NCI-H146 (cell line): ENCODE measurements around the gene MT3.
A peak's percentile ranks its signal among the peaks of the same experiment; 100 is the strongest.
"Not testable (repeated sequence)": the region's sequence is repeated elsewhere in the genome, so short reads cannot be mapped to it uniquely, and the experiment has no call there.

Source experiments
- DNase-seq: peaks from one replicate; lab custom pipeline; 2025; lab: John Stamatoyannopoulos, UW

Gene MT3

DNA sequence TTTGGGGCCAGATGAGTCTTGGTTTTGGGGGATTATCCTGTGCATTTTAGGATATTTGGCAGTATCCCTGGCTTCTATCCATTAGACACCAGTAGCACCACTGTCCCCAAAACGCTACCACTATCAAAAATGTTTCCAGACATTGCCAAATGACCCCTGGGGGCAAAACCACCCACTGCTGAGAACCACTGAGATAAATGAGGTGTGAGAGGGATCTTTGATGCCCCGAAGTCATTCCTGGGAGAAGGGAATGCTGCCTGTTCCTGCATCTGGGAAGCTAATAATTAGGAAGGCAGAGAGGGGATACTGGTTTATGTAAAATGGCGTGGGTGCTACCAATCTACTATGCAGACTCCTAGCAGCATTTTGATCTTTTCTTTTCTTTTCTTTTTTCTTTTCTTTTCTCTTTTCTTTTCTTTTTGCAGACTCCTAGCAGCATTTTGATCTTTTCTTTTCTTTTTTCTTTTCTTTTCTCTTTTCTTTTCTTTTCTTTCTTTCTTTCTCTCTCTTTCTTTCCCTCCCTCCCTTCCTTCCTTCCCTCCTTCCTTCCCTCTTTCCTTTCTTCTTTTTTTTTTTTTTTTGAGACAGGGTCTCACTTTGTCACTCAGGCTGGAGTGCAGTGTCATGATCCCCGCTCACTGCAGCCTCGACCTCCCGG, 8.8 kb upstream of the MT3 start:
- DNase-seq, result no peak

DNA sequence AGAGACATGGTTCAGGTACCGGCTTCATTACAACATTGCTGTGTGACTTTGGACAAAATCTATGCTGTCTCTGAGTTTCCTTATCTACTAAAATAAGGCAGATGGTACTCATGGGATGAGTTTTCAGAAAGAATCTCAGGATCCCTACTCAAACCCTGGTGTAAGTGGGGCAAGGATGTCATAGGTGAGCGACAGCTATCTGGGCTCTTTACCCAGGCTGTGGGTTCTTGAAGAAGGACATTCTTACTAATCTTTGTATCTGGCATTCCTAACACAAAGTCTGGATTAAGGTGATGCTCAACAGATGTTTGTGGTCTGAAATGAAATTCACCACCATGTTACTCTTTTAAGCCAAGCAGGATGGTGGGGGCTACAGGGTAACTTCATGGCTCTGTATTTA, 6.4 kb upstream of the MT3 start:
- DNase-seq, result not testable (repeated sequence)

DNA sequence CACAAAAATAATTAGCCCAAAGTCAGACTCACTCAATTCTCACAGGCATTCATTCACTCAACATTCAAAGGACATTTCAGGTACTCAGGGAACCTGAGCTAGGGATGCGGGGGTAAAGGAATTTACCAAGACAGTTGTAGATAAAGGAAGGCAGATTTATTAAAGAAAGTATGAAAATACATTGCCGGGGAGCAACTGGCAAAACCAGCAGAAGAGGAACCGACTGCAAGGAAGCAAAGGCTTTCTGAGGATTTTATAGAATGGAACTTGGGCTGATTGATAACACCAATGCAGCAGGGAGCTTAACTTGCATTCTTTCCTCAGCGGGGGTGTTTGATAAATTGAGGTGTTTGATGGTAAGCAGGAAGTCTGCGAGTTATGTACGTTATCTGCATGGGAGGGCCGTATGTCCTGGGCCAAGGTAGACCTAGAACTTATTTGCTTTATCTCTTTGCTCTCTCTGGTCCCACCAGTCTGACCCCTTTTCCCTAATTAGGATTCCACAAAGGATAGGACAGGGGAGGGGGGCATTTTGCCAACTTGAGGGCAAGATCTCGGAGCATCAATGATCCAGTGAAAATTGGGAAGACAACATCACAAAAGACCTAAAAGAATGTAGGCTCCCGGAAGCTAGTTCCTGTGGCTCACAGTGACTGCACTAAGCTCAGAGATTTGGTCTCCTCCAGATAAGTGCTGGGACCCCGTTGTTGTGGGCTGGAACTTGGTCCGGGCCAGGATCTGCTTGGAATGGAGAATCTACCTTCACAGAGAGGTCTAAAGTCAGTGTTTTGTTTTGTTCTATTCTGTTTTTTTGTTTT, 5.8 kb upstream of the MT3 start:
- DNase-seq, result no peak

DNA sequence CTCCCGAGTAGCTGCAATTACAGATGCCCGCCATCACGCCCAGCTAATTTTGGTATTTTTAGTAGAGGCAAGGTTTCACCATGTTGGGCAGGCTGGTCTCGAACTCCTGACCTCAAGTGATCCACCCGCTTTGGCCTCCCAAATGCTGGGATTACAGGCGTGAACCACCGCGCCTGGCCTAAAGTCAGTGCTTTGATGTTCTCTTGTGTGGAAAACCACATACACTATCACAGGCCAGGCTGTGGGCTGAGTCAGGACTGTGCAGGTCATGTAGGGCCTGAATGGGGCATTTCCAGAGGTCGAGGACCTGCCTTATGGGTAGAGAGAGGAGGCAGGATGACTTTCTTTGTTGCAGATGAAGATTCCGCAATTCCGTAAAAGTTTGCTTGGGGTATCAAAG, 5.1 kb upstream of the MT3 start:
- no peak for DNase-seq

DNA sequence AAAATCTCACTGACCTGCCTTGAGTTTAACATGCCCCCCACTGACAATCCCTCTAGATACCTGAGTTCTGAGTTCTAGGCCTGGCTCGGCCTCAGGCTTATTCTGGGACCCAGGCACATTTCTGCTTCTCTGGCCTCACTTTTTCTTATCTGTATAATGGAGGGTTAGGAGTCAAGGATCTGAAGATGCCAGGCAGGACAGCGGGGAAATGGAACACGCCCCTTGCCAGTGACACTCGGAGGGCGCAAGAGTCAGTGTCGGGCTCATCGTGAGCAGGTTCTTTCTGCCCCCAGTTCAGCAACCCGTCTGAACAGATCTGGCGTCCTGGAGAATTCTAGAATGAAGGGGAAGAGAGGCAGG, 567 bp upstream of the MT3 start:
- DNase-seq, result no peak

DNA sequence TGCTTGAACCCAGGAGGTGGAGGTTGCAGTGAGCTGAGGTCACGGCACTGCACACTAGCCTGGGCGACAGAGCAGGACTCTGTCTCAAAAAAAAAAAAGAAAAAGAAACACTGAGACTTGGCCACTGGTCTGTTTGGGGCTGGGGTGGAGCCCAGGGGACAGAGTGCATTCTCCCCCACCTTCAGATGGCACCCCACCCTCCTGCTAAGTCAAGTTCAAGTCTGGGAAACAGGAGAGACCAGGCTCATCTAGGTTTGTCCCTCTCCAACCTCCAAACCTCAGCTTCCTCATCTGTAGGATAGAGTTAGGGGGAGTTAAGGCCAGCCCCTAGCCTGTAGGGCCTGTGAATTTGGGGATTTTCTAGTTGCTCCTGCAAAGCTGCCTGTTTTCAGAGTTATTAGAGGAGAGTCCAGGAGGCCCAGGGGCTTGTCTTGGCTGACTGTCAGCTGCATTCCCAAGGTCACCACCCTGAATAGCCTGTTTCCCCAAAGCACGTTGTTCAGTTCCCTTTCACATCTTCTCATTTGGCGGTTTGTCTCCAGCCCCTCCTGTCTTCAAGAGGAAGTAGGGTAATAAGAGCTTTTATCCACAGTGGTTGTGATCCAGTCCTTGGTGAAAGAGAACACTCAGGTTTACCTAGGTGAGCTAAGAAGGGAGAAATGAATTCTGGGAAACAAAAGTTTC, 2.2 kb downstream of the MT3 start:
- no peak for DNase-seq

DNA sequence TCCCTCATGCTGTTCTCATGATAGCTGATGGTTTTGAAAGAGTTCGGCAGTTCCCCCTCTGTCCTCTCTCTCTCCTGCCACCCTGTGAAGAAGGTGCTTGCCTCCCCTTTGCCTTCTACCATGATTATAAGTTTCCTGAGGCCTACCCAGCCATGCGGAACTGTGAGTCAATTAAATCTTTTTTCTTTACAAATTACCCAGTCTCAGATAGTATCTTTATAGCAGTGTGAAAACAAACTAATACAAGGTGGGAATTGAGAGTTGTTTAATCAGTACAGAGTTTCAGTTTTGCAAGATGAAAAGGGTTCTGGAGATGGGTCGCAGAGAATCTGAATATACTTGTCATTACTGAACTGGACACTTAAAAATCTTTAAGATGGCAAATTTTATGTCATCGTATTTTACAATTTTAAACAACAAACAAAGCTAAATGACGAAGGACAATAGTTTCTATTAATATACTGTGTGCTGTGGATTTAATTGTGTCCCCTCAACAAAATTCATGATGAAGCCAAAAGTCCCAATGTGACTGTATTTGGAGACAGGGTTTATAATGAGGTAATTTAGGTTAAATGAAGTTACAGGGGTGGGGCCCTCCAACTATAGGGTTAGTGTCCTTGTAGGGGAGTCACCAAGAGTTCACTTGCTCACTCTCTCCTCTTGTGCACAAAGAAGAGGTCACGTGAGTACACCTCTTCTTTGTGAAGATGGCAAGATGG, 4.4 kb downstream of the MT3 start:
- no peak for DNase-seq

DNA sequence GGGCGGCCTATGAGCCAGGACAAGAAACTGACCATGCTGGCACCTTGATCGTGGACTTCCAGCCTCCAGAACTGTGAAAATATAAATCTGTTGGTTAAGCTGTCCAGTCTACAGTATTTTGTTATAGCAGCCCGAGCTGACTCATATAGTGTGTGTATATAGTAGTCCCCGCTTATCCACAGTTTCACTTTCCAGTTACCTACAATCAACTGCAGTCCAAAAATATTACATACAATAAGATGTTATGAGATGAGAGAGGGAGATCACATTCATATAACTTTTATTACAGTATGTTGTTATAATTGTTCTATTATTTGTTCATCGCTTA, 4.9 kb downstream of the MT3 start:
- no peak for DNase-seq

DNA sequence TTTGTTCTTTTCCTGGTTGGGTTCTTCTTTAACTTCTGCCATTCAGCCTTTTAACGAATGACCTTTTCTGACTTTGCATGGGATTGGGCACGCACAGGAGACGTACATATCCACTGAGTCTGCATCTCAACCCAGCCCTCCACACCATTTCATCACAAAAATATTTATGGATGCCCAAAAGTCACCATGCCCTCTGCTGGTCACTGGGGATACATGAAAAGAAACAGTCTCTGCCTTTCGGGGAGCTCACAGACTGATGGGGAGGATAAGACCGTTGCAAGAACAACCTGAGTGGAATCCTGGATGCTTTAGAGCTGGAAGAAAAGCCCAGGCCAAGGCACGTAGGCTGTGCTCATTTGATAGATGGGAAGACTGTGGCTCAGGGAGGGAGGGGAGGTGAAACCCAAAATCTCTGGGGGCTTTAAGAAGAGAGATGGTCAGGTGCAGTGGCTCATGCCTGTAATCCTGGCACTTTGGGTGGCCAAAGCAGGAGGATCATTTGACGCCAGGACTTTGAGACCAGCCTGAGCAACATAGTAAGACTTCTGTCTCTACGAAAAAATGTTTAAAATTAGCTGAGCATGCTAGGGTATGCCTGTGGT, 11.2 kb downstream of the MT3 start:
- peak; percentile 42 for DNase-seq

DNA sequence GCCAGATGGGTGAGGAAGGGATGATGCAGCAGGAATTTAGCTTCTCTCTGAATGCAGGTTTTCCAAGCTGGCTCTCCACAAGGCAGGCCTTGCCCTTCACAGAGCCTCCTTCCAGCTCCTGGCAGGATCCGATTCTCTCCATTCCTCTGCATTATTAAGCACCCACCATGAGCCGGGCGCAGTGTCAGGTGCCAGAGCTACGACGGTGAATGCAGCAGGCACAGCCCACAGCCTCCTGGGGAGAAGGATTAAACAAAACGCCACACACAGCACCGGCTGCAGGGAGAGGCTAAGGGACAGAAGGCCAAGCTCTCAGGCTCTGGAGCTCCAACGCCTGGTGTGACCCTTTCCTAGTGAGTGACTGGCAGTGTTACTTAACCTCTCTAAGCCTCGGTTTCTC, 12.0 kb downstream of the MT3 start:
- peak; percentile 47 for DNase-seq

DNA sequence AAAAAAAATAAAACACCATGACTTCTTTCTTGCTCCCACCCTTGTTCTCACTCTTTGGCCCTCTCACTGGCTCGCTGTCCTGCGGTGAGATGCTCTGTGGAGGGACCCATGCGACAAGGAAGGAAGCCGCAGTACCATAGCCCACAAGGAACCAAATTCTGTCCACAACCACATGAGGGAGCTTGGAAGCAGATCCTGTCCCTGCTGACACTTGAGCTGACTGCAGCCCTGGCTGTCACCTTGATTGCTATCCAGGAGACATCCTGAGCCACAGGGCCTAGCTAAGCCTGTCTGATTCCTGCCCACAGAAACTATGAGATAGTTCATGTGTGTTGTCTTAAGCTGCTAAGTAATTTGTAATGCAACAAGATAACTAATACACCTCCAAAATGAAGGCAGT, 14.3 kb downstream of the MT3 start:
- peak; percentile 42 for DNase-seq

DNA sequence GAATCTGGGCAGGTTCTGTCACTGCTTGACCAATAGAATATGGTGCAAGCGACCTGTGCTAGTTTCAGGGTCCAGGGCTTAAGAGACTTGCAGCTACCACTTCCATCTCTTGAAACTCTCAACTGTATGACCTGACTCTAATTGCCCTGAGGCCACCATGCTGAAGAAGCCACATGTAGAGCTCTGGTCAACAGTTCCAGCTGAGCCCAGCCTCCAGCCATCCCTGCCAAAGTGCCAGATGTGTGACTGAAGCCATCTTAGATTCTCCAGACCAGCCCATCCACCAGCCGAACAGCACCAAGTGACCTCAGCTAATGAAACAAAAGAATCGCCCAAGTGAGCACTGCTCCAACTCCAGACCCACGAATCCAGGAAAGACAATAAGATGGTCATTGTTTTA, 15.6 kb downstream of the MT3 start:
- no peak for DNase-seq

DNA sequence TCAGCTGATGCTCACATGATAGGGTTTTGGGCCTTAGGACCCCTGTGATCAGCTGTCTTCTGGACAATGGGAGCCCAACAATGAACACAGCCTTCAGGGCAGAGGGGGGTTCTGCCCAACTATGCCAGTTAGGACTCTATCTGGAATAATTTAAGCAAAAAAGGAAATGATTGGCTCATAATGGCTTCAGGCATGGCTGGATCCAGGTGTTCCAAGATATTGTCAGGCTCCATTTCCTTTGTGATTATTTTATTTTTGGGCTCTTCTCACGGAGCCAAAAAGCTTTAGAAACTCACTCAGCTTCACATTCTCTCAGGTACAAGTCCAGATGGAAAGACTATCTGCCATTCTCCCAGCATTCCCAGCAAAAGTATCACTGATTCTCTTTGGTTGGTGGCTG, 16.1 kb downstream of the MT3 start:
- no peak for DNase-seq

DNA sequence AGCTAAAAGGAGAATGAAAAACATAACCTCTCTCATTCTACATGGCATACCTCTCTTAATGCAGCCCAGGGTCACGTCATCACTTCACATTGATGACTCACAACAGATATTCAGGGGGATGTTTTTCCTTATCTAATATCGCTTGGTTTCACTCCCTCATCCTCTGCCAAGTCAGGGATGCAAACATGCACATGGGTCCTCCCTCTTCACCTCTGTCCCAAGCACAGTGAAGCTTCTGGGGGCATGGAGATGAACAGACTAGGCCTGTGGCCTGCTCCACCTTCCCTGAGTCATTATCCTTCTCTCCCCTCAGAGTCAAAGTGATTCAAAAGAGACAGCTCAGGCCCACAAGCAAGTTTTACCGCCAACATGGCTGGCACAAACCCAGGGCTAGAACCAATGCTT, 16.7 kb downstream of the MT3 start:
- no peak for DNase-seq

DNA sequence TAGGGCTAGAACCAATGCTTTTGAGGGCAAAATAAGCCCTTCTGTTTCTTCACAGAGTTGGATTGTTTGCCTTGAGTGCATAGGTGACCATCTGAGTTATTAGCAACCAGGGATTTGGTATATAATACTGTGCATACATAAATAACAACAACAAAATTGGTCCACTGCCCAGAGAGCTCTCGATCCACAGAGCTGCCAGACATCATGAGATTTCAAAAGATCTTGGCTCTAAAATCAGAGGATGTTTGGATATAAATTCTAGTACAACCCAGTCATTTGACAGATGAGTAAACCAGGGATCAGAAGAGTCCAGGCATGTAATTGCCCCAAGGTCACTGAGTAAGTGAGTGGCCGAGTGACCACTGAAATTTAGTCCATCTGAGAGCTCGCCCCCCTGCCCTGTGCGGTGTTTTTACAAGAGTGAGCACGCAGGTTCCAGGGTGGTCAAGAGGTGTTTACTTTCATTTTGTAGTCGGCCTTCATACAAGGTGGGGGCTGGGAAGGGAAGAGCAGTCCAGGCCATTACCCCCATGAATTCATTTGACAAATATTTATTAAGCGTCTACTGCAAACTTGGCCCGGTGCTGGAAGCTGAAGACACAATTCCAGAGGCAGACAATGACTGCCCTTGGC, 17.3 kb downstream of the MT3 start:
- DNase-seq, result no peak

DNA sequence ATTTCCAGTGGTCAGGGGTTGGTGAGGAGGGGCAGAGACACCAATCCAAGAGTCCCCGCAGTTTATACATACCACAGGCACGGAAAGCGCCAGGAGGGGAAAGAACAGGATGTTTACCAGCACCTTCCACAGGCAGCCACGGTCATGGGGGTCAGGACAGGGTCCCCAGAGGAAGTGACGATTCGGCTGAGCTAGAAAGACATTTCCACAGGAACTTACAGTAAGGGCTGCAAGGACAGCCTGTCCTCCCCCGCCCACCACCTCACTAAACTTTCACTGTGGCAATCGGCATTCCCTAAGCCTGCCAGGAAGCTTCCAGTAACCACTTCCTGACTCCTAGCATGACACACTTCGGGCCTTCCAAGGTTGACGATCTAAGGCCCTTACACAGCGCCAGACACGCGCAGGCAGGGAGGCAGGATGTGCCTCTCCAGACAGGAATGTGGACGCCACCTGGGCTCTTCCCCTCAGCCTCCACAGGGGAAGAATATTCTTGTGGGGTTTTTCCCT, 17.8 kb downstream of the MT3 start:
- no peak for DNase-seq

DNA sequence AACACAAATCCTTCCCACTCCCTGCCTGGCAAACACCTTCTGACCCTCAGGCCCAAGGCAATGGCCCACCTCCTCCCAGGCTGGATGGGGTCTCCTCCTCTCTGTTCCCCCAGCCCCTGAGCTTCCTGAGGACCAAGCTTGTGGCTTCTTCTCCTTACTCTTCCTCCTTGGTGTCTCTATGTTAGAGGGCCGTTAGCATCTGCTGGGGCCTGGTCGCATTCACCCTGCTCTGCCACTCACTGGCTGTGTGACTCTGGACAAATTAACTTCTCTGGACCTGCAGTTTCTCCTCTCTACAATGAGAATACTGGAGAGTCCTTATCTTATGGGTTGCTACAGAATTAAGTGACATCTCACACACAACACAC, 18.3 kb downstream of the MT3 start:
- no peak for DNase-seq

DNA sequence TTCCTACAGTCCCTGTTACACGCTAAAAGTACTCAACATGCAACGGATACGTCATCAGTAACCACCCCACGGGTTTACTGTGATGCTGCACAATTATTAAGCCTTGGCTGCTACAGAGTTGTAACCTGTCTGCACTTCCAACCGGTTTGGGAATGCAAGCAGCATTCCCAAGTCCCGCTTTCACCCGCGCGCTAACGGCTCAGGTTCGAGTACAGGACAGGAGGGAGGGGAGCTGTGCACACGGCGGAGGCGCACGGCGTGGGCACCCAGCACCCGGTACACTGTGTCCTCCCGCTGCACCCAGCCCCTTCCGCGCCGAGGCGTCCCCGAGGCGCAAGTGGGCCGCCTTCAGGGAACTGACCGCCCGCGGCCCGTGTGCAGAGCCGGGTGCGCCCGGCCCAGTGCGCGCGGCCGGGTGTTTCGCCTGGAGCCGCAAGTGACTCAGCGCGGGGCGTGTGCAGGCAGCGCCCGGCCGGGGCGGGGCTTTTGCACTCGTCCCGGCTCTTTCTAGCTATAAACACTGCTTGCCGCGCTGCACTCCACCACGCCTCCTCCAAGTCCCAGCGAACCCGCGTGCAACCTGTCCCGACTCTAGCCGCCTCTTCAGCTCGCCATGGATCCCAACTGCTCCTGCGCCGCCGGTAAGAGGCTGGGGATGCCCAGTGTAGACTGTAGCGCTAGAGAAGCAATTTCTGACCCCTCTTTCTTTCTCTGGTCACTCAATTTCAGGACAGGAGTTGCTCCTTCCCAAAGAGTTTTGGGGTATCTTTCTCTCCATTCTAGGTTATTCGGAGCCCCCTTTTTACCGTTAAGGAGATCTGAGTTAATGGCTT, 18.9 kb downstream of the MT3 start, which contains the start of gene MT2A:
Gene MT2A (plus strand): TSS at position 542 of the 833 bp plus-strand sequence. CDS start 72 bp downstream, at position 614.
- DNase-seq, result peak; percentile 90

DNA sequence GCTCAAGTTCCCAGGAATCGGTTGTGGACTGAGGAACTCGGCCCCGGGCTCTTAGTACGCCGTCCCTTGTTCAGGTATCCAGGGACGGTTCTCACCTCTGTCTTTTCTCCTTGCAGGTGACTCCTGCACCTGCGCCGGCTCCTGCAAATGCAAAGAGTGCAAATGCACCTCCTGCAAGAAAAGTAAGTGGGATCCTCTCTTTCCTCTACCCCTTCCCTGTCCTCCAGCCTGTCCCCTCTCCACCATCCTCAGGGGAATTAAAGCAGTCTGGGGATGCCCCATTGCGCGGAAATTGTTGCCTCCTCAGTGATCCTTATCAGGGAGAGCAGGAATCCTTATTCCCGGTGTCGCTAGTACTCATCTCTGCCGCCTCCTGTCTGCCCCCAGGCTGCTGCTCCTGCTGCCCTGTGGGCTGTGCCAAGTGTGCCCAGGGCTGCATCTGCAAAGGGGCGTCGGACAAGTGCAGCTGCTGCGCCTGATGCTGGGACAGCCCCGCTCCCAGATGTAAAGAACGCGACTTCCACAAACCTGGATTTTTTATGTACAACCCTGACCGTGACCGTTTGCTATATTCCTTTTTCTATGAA, 19.6 kb downstream of the MT3 start:
- DNase-seq, result no peak

DNA sequence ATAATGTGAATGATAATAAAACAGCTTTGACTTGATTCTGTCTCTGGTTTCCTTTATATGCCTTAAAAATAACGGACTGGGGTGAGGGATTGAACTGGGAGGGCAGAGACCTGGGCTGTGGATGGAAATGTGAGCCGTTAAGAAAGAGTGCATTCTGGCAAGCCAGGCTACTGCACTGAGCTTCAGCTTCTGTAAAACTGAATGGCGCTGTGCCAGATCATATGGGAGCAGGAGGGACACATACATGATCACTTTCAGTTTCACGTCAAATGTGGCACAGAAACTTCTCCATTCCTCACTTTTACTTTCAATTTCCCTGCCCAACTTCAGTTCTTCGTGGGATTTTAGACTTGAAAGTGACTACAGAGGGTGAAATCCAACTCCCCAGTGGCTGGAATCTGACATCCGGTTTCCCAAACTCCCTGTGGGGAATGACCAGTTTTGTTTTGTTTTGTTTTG, 20.2 kb downstream of the MT3 start:
- peak; percentile 19 for DNase-seq
